B cell (primary cell): Measurements from ENCODE around the gene NELL2.

Experiments
- CTCF ChIP-seq: fragments of 200-600 bp; IDR thresholded peaks from one replicate; pipeline ENCODE4 v1.8.0; 2022; ENCODE audit warnings: antibody characterized with exemption, mild to moderate bottlenecking
- EZH2 ChIP-seq: IDR thresholded peaks from 2 replicates; pipeline ENCODE4 v1.6.1; 2012; ENCODE audit warnings: borderline replicate concordance, low read depth, mild to moderate bottlenecking, moderate library complexity, low read length; ENCODE audit not compliant: insufficient read depth, poor library complexity, severe bottlenecking

GRCh38 chr12:44497044-44497443 is 379.1 kb downstream of the NELL2 start:
- TF ChIP-seq CTCF, result no peak
- TF ChIP-seq EZH2, result no peak
